ENCODE results near the gene NAV2.

DNA sequence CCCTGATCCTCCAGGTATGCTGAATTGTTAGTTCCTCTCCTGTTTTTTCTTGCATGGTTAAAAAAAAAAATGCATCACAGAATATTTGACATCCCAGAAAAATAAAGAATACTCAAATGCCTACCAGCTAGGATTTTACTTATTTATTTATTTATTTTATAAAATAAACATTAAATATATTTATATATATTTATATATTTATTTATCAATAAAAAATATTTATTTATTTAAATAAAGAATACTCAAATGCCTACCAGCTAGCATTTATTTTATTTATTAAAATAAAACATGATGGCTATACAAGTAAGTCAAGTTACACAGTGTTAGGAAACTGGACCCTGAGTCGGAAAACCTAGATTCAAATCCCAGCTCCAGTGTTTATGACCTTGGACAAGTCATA lies 164.1 kb downstream of the NAV2 start:
- no peak for TF ChIP-seq EZH2 (IDR thresholded peaks at IDR 0.05; ENCODE audit: borderline replicate concordance, low read depth, low read length, severe bottlenecking)
- TF ChIP-seq, protein P1, sequence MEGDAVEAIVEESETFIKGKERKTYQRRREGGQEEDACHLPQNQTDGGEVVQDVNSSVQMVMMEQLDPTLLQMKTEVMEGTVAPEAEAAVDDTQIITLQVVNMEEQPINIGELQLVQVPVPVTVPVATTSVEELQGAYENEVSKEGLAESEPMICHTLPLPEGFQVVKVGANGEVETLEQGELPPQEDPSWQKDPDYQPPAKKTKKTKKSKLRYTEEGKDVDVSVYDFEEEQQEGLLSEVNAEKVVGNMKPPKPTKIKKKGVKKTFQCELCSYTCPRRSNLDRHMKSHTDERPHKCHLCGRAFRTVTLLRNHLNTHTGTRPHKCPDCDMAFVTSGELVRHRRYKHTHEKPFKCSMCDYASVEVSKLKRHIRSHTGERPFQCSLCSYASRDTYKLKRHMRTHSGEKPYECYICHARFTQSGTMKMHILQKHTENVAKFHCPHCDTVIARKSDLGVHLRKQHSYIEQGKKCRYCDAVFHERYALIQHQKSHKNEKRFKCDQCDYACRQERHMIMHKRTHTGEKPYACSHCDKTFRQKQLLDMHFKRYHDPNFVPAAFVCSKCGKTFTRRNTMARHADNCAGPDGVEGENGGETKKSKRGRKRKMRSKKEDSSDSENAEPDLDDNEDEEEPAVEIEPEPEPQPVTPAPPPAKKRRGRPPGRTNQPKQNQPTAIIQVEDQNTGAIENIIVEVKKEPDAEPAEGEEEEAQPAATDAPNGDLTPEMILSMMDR (IDR thresholded peaks at IDR 0.05; ENCODE audit: borderline replicate concordance, extremely low read depth, low read length, poor library complexity, severe bottlenecking) = no peak

All from DND-41 (cell line).